Globus pallidus (tissue), 1 donor: ENCODE data around the gene KRTAP19-8.

ENCODE experiments used
- DNase-seq: peaks from one replicate; pipeline ENCODE4 v3.0.0-alpha.2; 2015; ENCODE audit warnings: low spot score

The KRTAP19-8 gene

GRCh38 chr21:31038376-31038775 lies at the start of gene KRTAP19-8:
KRTAP19-8 (minus strand) TSS chr21:31038476; CDS start chr21:31038443, 33 bp downstream.
- no peak for DNase-seq

- DNase-seq = no peak
Observed at GRCh38 chr21:31087639-31088473, 49.6 kb upstream of the KRTAP19-8 start.

GRCh38 chr21:31084689-31085088 lies 46.4 kb upstream of the KRTAP19-8 start:
- no peak for DNase-seq

- DNase-seq = no peak
Observed at GRCh38 chr21:31078796-31079195, 40.5 kb upstream of the KRTAP19-8 start.

- no peak for DNase-seq
Observed at GRCh38 chr21:31078216-31078615, 39.9 kb upstream of the KRTAP19-8 start.

- no peak for DNase-seq
Observed at GRCh38 chr21:31075848-31076247, 37.6 kb upstream of the KRTAP19-8 start.

- no peak for DNase-seq
Observed at GRCh38 chr21:31072533-31072932, 34.3 kb upstream of the KRTAP19-8 start.

- no peak for DNase-seq
Observed at GRCh38 chr21:31064803-31065202, 26.5 kb upstream of the KRTAP19-8 start.

GRCh38 chr21:31052489-31053142 lies 14.3 kb upstream of the KRTAP19-8 start:
- no peak for DNase-seq

GRCh38 chr21:31050577-31051157 lies 12.4 kb upstream of the KRTAP19-8 start:
- DNase-seq = no peak

- no peak for DNase-seq
Observed at GRCh38 chr21:31045841-31046240, 7.6 kb upstream of the KRTAP19-8 start.

GRCh38 chr21:31043471-31043870 lies 5.2 kb upstream of the KRTAP19-8 start:
- no peak for DNase-seq

- DNase-seq = no peak
Observed at GRCh38 chr21:31042080-31042464, 3.8 kb upstream of the KRTAP19-8 start.

GRCh38 chr21:31041295-31042079 lies 3.2 kb upstream of the KRTAP19-8 start:
- no peak for DNase-seq

- no peak for DNase-seq
Observed at GRCh38 chr21:31034378-31034777, 3.9 kb downstream of the KRTAP19-8 start.

- DNase-seq = no peak
Observed at GRCh38 chr21:31030367-31031106, 7.7 kb downstream of the KRTAP19-8 start.

GRCh38 chr21:31023680-31024079 lies 14.6 kb downstream of the KRTAP19-8 start:
- DNase-seq = no peak

- peak; percentile 21 for DNase-seq
Observed at GRCh38 chr21:31022306-31022705, 16.0 kb downstream of the KRTAP19-8 start.

GRCh38 chr21:31018232-31018631 lies 20.0 kb downstream of the KRTAP19-8 start:
- no peak for DNase-seq

- DNase-seq = no peak
Observed at GRCh38 chr21:31014891-31015290, 23.4 kb downstream of the KRTAP19-8 start.
